Hepatocyte (in vitro differentiated cells): Measurements from ENCODE around the gene ITGA8. TPM values are rescaled to one million over a fixed set of nuclear protein-coding genes. Genes with fewer than 3 reads are reported as not detected.

Source experiments
- DNase-seq: peaks from one replicate; pipeline ENCODE4 v3.0.0-alpha.2; 2016; ENCODE audit warnings: low spot score
- H2AFZ ChIP-seq: fragments of 200-600 bp; sonication (generic); 2 replicates; pipeline ENCODE4 v1.6.0; 2016; ENCODE audit warnings: antibody characterized with exemption, mild to moderate bottlenecking
- H3K27ac ChIP-seq: fragments of 200-600 bp; sonication (generic); 2 replicates; pipeline ENCODE4 v1.5.1; 2016; ENCODE audit warnings: mild to moderate bottlenecking
- H3K27me3 ChIP-seq: fragments of 200-600 bp; sonication (generic); 2 replicates; pipeline ENCODE4 v1.6.1; 2016
- H3K36me3 ChIP-seq: fragments of 200-600 bp; sonication (generic); replicated peaks from 2 replicates; pipeline ENCODE4 v1.5.1; 2016; ENCODE audit warnings: low read depth; ENCODE audit not compliant: insufficient read depth
- H3K4me1 ChIP-seq: fragments of 200-600 bp; sonication (generic); 2 replicates; pipeline ENCODE4 v1.5.1; 2016; ENCODE audit warnings: mild to moderate bottlenecking, moderate library complexity; ENCODE audit not compliant: insufficient read depth
- H3K4me2 ChIP-seq: fragments of 200-600 bp; sonication (generic); 2 replicates; pipeline ENCODE4 v1.6.0; 2016
- H3K4me3 ChIP-seq: fragments of 200-600 bp; sonication (generic); 2 replicates; pipeline ENCODE4 v1.5.1; 2016; ENCODE audit warnings: mild to moderate bottlenecking
- H3K79me2 ChIP-seq: fragments of 200-600 bp; sonication (generic); 2 replicates; pipeline ENCODE4 v1.6.0; 2017; ENCODE audit warnings: mild to moderate bottlenecking
- H3K9me2 ChIP-seq: fragments of 200-600 bp; sonication (generic); replicated peaks from 2 replicates; pipeline ENCODE4 v1.6.0; 2017; ENCODE audit warnings: mild to moderate bottlenecking; ENCODE audit not compliant: insufficient read depth
- H3K9me3 ChIP-seq: fragments of 200-600 bp; sonication (generic); 2 replicates; pipeline ENCODE4 v1.5.1; 2016; ENCODE audit warnings: low read depth, mild to moderate bottlenecking
- H4K20me1 ChIP-seq: fragments of 200-600 bp; sonication (generic); 2 replicates; pipeline ENCODE4 v1.6.0; 2016; ENCODE audit warnings: mild to moderate bottlenecking; ENCODE audit not compliant: insufficient read depth, poor library complexity, severe bottlenecking
- EZH2 ChIP-seq: fragments of 200-600 bp; sonication (generic); IDR thresholded peaks from 2 replicates; pipeline ENCODE4 v1.6.1; 2016; ENCODE audit warnings: antibody characterized with exemption, mild to moderate bottlenecking, borderline replicate concordance
- EZH2phosphoT487 ChIP-seq: fragments of 200-600 bp; sonication (generic); IDR thresholded peaks from one replicate; pipeline ENCODE4 v1.6.1; 2018; ENCODE audit warnings: antibody characterized with exemption, mild to moderate bottlenecking, low read depth, moderate library complexity; ENCODE audit not compliant: unreplicated experiment, severe bottlenecking
- WGBS: methylation state at CpG from one replicate; pipeline ENCODE4 v1.1.6; 2016; ENCODE audit warnings: low lambda C conversion rate; ENCODE audit errors: missing lambda C conversion rate; 5-methylcytosine and 5-hydroxymethylcytosine counted together
- polyA plus RNA-seq: library from polyadenylated mRNA; unstranded; fragments of >200 nt; fragmentation: Nextera tagmentation; extraction: Ambion mirVana; gene quantifications from 2 replicates; pipeline ENCODE4 v1.2.1, GENCODE V29; 2016
- total RNA-seq: library from RNA; depleted of rRNA; stranded (reverse); fragments of >200 nt; gene quantifications from 2 replicates; pipeline ENCODE4 v1.2.3, GENCODE V29; 2014
- TF ChIP-seq, protein P1 (sequence below): fragments of 200-600 bp; sonication (generic); IDR thresholded peaks from 2 replicates; pipeline ENCODE4 v1.5.1; 2016; ENCODE audit warnings: antibody characterized with exemption, mild to moderate bottlenecking; ENCODE audit not compliant: poor library complexity

The ITGA8 gene
- total and polyA plus RNA-seq, 2 experiments from 2014 or later = 2.9 to 16.8 TPM

DNA sequence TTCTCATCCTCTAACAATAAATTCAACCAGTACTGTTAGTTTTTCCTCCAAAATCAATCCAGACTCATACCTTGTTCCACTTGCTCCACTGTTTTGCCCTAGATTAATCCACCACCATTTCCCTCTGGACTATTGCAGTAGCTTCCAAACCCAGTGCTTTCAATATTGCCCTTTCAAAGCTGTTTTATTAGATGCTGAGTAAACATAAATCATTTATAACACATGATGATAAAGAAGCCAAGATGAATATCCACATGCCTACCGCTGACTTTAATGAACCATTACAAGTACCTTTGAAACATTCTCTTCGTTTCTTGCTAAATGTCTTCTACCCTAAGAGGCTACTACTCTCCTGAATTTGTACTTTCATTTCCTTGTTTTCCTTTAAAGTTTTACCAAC lies 174.5 kb downstream of the ITGA8 start:
- H3K27ac ChIP-seq = no peak overlapping the region
- DNase-seq = no peak
- no peaks in the 10 kb centered on the region for H3K27me3 ChIP-seq
- no peaks in the 10 kb centered on the region for H3K79me2 ChIP-seq
- H3K4me1 ChIP-seq = no peaks in the 10 kb centered on the region
- no peak overlapping the region for H3K4me3 ChIP-seq
- H4K20me1 ChIP-seq = no peaks in the 10 kb centered on the region
- WGBS = 94% methylated on average over 2 of the region's 2 CpGs
- no peak overlapping the region for H2AFZ ChIP-seq
- TF ChIP-seq EZH2phosphoT487 = no peak
- no peaks in the 10 kb centered on the region for H3K9me2 ChIP-seq
- H3K36me3 ChIP-seq = no peaks in the 10 kb centered on the region
- no peak overlapping the region for H3K4me2 ChIP-seq
- H3K9me3 ChIP-seq = no peaks in the 10 kb centered on the region

DNA sequence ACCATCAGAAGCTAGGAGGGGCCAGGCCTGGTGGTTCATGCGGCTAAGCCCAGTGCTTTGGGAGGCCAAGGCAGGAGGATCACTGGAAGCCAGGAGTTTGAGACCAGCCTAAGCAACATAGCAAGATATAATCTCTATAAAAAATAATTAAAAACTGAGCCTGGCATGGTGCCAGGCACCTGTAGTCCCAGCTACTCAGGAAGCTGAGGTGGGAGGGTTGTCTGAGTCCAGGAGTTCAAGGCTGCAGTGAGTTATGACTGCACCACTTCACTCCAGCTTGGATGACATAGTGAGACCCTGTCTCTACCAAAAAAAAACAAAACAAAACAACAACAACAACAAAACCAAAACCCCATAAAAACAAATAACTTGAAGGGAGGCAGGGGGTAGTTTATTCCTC lies 175.7 kb downstream of the ITGA8 start:
- DNase-seq = no peak
- H3K9me3 ChIP-seq = no peaks in the 10 kb centered on the region
- H2AFZ ChIP-seq = no peak overlapping the region
- no peaks in the 10 kb centered on the region for H3K4me1 ChIP-seq
- H3K27me3 ChIP-seq = no peaks in the 10 kb centered on the region
- H4K20me1 ChIP-seq = no peaks in the 10 kb centered on the region
- H3K79me2 ChIP-seq = no peaks in the 10 kb centered on the region
- WGBS = 100% methylated on average over 1 of the region's 1 CpG
- H3K4me2 ChIP-seq = no peak overlapping the region
- no peaks in the 10 kb centered on the region for H3K36me3 ChIP-seq
- H3K4me3 ChIP-seq = no peak overlapping the region
- H3K27ac ChIP-seq = no peak overlapping the region
- no peaks in the 10 kb centered on the region for H3K9me2 ChIP-seq
- TF ChIP-seq, protein P1, sequence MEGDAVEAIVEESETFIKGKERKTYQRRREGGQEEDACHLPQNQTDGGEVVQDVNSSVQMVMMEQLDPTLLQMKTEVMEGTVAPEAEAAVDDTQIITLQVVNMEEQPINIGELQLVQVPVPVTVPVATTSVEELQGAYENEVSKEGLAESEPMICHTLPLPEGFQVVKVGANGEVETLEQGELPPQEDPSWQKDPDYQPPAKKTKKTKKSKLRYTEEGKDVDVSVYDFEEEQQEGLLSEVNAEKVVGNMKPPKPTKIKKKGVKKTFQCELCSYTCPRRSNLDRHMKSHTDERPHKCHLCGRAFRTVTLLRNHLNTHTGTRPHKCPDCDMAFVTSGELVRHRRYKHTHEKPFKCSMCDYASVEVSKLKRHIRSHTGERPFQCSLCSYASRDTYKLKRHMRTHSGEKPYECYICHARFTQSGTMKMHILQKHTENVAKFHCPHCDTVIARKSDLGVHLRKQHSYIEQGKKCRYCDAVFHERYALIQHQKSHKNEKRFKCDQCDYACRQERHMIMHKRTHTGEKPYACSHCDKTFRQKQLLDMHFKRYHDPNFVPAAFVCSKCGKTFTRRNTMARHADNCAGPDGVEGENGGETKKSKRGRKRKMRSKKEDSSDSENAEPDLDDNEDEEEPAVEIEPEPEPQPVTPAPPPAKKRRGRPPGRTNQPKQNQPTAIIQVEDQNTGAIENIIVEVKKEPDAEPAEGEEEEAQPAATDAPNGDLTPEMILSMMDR = no peak
- TF ChIP-seq EZH2 (no peak), EZH2phosphoT487 (no peak)

DNA sequence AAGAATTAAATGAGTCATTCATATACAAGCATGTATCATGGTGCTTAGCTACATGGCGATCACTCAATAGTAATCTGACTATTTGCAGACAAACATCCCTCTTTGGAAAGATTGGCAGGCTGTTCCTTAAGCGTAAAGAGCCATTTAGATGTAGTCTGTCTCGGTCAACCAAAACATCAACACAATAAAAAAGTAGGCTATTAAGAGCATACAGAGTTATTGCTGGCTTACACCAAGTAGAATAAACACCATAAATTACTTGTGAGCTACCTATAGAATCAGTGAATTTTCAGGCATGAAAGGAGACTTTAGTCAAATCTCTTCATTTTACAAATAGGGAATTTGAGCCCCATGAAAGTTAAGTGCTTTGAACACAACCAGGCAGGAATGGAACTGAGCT lies 176.9 kb downstream of the ITGA8 start:
- TF ChIP-seq EZH2phosphoT487 = no peak
- TF ChIP-seq, protein P1 = no peak
- no peak for TF ChIP-seq EZH2

DNA sequence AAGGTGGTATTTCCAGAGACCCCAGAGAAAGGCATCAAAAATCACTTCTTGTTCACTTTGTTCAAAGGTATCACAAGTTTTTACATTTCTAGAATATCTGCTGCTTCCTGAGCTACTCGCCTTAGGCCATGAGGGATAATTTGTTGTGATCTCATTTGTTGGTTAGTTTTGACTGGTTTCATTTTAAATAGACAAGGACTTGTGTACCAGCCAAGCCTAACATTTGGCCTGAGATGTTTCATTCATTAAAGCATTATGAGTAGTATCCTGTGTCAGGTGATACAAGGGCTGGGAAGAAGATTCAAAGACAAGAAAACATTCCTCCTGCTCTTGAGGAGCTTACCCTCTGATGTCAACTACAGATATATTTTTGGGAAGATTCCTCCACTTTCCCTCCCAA lies 178.3 kb downstream of the ITGA8 start:
- Histone ChIP-seq H3K4me2 (no peak overlapping the region), H3K27ac (no peak overlapping the region), H3K27me3 (no peaks in the 10 kb centered on the region), H3K9me2 (no peaks in the 10 kb centered on the region), H3K36me3 (no peaks in the 10 kb centered on the region), H3K9me3 (no peaks in the 10 kb centered on the region), H3K4me1 (no peaks in the 10 kb centered on the region), H4K20me1 (no peaks in the 10 kb centered on the region), H3K4me3 (no peak overlapping the region), H2AFZ (no peak overlapping the region), H3K79me2 (no peaks in the 10 kb centered on the region)
- TF ChIP-seq EZH2 (no peak), EZH2phosphoT487 (no peak)
- TF ChIP-seq, protein P1 = no peak
- 93% methylated on average over 1 of the region's 1 CpG for WGBS
- no peak for DNase-seq

More for the DNA sequence above, 176.9 kb downstream of the ITGA8 start:
- WGBS = 79% methylated on average over 3 of the region's 3 CpGs
- H3K79me2 ChIP-seq = no peaks in the 10 kb centered on the region
- H3K4me1 ChIP-seq = no peaks in the 10 kb centered on the region
- H3K4me2 ChIP-seq = no peak overlapping the region
- no peaks in the 10 kb centered on the region for H3K27me3 ChIP-seq
- H3K4me3 ChIP-seq = no peak overlapping the region
- no peaks in the 10 kb centered on the region for H3K36me3 ChIP-seq
- H4K20me1 ChIP-seq = no peaks in the 10 kb centered on the region
- no peaks in the 10 kb centered on the region for H3K9me3 ChIP-seq
- H3K27ac ChIP-seq = no peak overlapping the region
- DNase-seq = no peak
- no peaks in the 10 kb centered on the region for H3K9me2 ChIP-seq
- H2AFZ ChIP-seq = no peak overlapping the region
